ENCODE data around the gene B3GNT9.

The B3GNT9 gene

DNA sequence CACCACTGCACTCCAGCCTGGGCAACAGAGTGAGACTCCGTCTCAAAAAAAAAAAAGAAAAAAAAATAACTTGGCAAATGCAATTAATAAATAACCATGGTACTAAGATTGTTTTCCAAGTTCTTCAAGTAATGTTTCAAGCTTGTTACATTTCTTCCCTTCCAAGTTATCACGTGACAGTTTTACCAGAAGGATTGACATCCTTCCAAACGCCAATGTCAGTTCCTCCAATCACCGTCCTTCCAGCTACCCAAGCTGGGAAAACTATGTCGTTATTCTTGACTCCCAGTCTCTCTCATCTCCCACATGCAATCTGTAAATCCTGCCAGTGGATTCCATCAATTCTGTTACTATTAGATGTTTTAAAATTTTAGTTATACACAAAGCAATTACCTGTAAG, 44.9 kb downstream of the B3GNT9 start:
- peak overlapping the region; percentile 63 to 70 for H3K27ac ChIP-seq
- no peaks in the 10 kb centered on the region for H3K27me3 ChIP-seq
- intact Hi-C loops (cut with DNase I; ENCODE audit: low total_unique reads) = loop anchor here (5.0 kb wide), 1 partner anchor 79 kb away; the partner anchor contains the start of gene CBFB
- no peaks in the 10 kb centered on the region for H3K36me3 ChIP-seq
- DNase-seq = peak in 1 of 2 donors; percentile 37
- peaks cover 0 to 33% (median 20%) of the 10 kb centered on the region in 4 donors for H3K4me1 ChIP-seq
- no peak overlapping the region for H3K4me3 ChIP-seq
- H3K9me3 ChIP-seq = no peaks in the 10 kb centered on the region
- TF ChIP-seq, protein P1, sequence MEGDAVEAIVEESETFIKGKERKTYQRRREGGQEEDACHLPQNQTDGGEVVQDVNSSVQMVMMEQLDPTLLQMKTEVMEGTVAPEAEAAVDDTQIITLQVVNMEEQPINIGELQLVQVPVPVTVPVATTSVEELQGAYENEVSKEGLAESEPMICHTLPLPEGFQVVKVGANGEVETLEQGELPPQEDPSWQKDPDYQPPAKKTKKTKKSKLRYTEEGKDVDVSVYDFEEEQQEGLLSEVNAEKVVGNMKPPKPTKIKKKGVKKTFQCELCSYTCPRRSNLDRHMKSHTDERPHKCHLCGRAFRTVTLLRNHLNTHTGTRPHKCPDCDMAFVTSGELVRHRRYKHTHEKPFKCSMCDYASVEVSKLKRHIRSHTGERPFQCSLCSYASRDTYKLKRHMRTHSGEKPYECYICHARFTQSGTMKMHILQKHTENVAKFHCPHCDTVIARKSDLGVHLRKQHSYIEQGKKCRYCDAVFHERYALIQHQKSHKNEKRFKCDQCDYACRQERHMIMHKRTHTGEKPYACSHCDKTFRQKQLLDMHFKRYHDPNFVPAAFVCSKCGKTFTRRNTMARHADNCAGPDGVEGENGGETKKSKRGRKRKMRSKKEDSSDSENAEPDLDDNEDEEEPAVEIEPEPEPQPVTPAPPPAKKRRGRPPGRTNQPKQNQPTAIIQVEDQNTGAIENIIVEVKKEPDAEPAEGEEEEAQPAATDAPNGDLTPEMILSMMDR (IDR thresholded peaks at IDR 0.05) = no peak

DNA sequence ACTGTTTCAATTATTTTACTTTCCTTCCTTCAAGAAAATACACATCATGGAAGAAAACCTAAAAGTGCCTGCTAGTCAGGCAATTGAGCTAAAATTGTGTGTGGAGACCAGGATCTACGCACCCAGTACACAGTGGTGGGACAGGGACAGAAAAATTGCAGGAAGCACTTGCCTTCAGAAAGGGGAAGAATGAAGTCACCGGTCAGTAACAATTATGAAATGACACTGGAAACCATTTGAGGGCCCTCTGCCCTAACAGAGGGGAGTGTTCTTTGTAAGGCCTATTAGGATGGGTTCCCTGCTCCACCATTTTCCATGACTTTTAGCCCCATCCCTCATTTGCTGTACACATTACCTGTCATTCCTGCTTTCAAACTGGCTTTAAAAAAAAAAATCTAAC, 45.6 kb downstream of the B3GNT9 start:
- TF ChIP-seq, protein P1 (IDR thresholded peaks at IDR 0.05) = no peak
- Histone ChIP-seq H3K4me1 (peaks cover 0 to 27% (median 13%) of the 10 kb centered on the region in 4 donors), H3K36me3 (peaks cover 0 to 2% (median 0%) of the 10 kb centered on the region in 3 donors), H3K27me3 (no peaks in the 10 kb centered on the region), H3K4me3 (no peak overlapping the region), H3K9me3 (no peaks in the 10 kb centered on the region), H3K27ac (peak overlapping the region; percentile 42 to 70)
- intact Hi-C loops (cut with DNase I; ENCODE audit: low total_unique reads) = loop anchor here (5.0 kb wide), 1 partner anchor 78 kb away; the partner anchor contains the start of gene CBFB
- no peak for DNase-seq

DNA sequence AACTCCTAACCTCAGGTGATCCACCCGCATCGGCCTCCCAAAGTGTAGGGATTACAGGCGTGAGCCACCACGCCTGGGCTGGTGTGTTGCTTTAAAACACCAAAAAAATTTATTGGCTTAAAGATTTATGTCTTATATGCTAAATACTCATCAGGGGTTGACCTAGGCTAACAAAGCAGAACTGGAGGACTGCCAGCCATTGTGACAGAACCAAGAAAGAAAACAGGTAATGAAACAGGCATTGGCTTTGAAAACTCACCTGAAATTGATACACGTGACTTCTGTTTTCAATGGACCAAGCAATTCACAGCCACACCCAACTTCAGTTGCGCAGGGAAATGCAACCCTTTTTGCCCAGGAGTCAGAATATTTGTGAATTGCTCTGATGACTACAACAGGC, 46.0 kb downstream of the B3GNT9 start:
- Histone ChIP-seq H3K9me3 (no peaks in the 10 kb centered on the region), H3K4me1 (peaks cover 0 to 25% (median 12%) of the 10 kb centered on the region in 4 donors), H3K27ac (peak overlapping the region; percentile 42 to 70), H3K4me3 (no peak overlapping the region), H3K27me3 (no peaks in the 10 kb centered on the region), H3K36me3 (peaks cover 0 to 6% (median 0%) of the 10 kb centered on the region in 3 donors)
- DNase-seq = no peak
- TF ChIP-seq, protein P1 (IDR thresholded peaks at IDR 0.05) = no peak
- intact Hi-C loops (cut with DNase I; ENCODE audit: low total_unique reads) = loop anchor here (5.0 kb wide), 1 partner anchor 78 kb away; the partner anchor contains the start of gene CBFB

DNA sequence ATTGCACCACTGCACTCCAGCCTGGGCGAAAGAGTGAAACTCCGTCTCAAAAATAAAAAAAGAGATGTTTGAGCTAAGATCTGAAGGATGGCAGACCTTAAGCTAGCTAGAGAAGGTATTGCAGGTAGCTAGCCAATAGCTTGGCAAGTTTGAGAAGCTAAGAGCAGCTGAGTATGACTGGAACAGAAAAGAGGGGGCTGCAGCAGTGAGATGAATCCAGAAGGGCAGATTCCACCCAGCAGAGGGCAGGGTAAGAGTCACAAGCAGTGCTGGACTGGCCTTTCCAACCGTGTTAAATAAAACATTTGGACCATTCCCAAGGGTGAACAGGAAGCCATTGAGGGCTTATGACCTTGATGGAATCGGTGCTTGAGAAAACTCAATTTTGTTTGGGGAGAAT, 46.7 kb downstream of the B3GNT9 start:
- no peaks in the 10 kb centered on the region for H3K9me3 ChIP-seq
- peaks cover 0 to 14% (median 0%) of the 10 kb centered on the region in 3 donors for H3K36me3 ChIP-seq
- peak in 1 of 2 donors; percentile 32 for DNase-seq
- no peaks in the 10 kb centered on the region for H3K27me3 ChIP-seq
- H3K4me1 ChIP-seq = peaks cover 0 to 22% (median 11%) of the 10 kb centered on the region in 4 donors
- H3K27ac ChIP-seq = no peak overlapping the region
- TF ChIP-seq, protein P1 (IDR thresholded peaks at IDR 0.05) = no peak
- H3K4me3 ChIP-seq = no peak overlapping the region
- intact Hi-C loops (cut with DNase I; ENCODE audit: low total_unique reads) = no loop called here

DNA sequence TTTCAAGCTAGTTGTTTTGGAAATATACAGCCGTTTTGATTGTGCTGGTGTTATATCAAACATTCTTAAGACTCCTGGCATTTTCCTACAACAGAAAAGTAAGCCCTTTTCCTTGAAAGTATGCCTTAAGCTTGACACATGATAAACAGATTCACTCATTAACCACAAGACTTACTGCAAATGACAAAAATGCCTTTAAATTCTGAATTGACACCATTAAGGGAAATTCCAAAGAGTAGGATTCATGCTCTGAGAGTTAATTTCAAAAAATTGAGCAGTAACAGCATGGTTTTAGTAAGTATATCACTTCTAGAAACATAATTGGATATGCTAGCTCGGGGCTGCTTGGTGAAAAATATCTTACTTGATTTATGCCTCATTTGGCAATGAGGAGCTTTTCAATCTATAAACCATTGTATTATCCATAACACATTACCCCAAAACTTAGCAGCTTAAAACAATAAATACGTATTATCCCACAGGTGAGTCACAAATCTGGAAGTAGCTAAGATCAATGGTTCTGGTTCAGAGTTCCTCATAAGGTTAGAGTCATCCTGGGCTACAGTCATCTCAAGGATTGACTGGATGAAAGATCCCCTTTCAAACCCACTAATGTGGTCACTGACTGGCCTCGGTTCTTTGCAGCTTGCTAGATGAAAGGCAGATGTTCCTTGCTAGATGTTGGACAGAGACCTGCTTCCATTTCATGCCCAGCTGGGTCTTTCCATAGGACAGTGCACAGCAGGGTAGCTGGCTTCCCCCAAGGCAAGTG, 49.3 kb downstream of the B3GNT9 start:
- no peak overlapping the region for H3K4me3 ChIP-seq
- no peak for DNase-seq
- H3K36me3 ChIP-seq = peaks cover 0 to 14% (median 0%) of the 10 kb centered on the region in 3 donors
- H3K4me1 ChIP-seq = peaks cover 0 to 14% (median 7%) of the 10 kb centered on the region in 4 donors
- intact Hi-C loops (cut with DNase I; ENCODE audit: low total_unique reads) = no loop called here
- H3K27ac ChIP-seq = no peak overlapping the region
- no peaks in the 10 kb centered on the region for H3K9me3 ChIP-seq
- TF ChIP-seq, protein P1 (IDR thresholded peaks at IDR 0.05) = no peak
- H3K27me3 ChIP-seq = no peaks in the 10 kb centered on the region

Data from tibial artery (tissue), 4 donors.